Transverse colon (tissue), 4 donors: ENCODE measurements around the gene IFI35. TPM values are rescaled to one million over a fixed set of nuclear protein-coding genes. Genes with fewer than 3 reads are reported as not detected.
A peak's percentile ranks its signal among the peaks of the same experiment; 100 is the strongest.

Source experiments
- DNase-seq: peaks from one replicate; pipeline ENCODE4 v3.0.0-alpha.2; 2019
- H3K27ac ChIP-seq, 4 donors: fragments of 200-600 bp; sonication (generic); 2 replicates each; pipeline ENCODE4 v1.5.1; 2016 to 2018; ENCODE audit warnings: inconsistent platforms in 4 of 4
- H3K27me3 ChIP-seq: fragments of 200-600 bp; sonication (generic); 2 replicates; pipeline ENCODE4 v1.5.1; 2017; ENCODE audit warnings: inconsistent platforms
- H3K36me3 ChIP-seq, 4 donors: fragments of 200-600 bp; sonication (generic); 2 replicates each; pipeline ENCODE4 v1.5.1; 2017 to 2019; ENCODE audit warnings: inconsistent platforms in 4 of 4
- H3K4me1 ChIP-seq, 4 donors: fragments of 200-600 bp; sonication (generic); 2 replicates each; pipeline ENCODE4 v1.5.1; 2017 to 2020; ENCODE audit warnings: inconsistent platforms in 4 of 4
- H3K4me3 ChIP-seq, 4 donors: fragments of 200-600 bp; sonication (generic); 1 replicate in 1 of 4; 2 replicates in 3 of 4; pipeline versions ENCODE4 v1.5.1 to v1.6.1; 2017 to 2019; ENCODE audit warnings: inconsistent platforms in 4 of 4
- H3K9me3 ChIP-seq, 2 donors: fragments of 200-600 bp; sonication (generic); 2 replicates each; pipeline ENCODE4 v1.5.1; 2017 to 2019; ENCODE audit warnings: inconsistent platforms in 2 of 2
- CTCF ChIP-seq, 5 experiments: fragments of 200-600 bp in 3 of 5; fragments of 450-650 bp in 2 of 5; sonication (generic) in 3 of 5; IDR thresholded peaks; 1 replicate in 2 of 5; 2 replicates in 3 of 5; pipeline ENCODE4 v1.5.1; 2016 to 2017; ENCODE audit warnings: antibody characterized with exemption in 5 of 5, inconsistent platforms in 3 of 5, mild to moderate bottlenecking in 2 of 5, moderate library complexity in 1 of 5
- EP300 ChIP-seq: sonication (generic); formaldehyde crosslinking; IDR thresholded peaks from one replicate; pipeline ENCODE4 v1.6.1; 2017; ENCODE audit warnings: antibody characterized with exemption, low read depth
- POLR2A ChIP-seq: fragments of 450-650 bp; IDR thresholded peaks from one replicate; pipeline ENCODE4 v1.6.1; 2016; ENCODE audit warnings: antibody characterized with exemption, mild to moderate bottlenecking, moderate library complexity
- POLR2AphosphoS5 ChIP-seq, 3 donors: sonication (generic); formaldehyde crosslinking; IDR thresholded peaks; one replicate each; pipeline ENCODE4 v1.6.1; 2016; ENCODE audit warnings: antibody characterized with exemption in 3 of 3
- WGBS, 2 donors: methylation state at CpG; one replicate each; pipeline ENCODE4 v1.1.5; 2018; ENCODE audit warnings: low coverage in 1 of 2; 5-methylcytosine and 5-hydroxymethylcytosine counted together
- in situ Hi-C, 4 donors: fragments of 200-750 bp; cut with MboI; loops; one replicate each; pipeline versions ENCODE4 v1.15.0 to v1.15.1; 2017; ENCODE audit warnings: low sequenced_read_pairs in 3 of 4, low pct_ligation_motif_present in 1 of 4, low pct_unique_long_range_greater_than_20kb in 1 of 4
- intact Hi-C: fragments of 100-400 bp; cut with DNase I; formaldehyde crosslinking; loops from one replicate; pipeline ENCODE4 v1.15.1; 2023; ENCODE audit warnings: low total_unique reads
- total RNA-seq, 4 donors: library from RNA; depleted of rRNA; stranded (reverse); fragments of >200 nt; gene quantifications; one replicate each; pipeline ENCODE4 v1.1.0, GENCODE V29; 2016

The IFI35 gene
- total RNA-seq, 4 donors from 2014 or later = 11.5 to 81.1 (median 47.2) TPM

DNA sequence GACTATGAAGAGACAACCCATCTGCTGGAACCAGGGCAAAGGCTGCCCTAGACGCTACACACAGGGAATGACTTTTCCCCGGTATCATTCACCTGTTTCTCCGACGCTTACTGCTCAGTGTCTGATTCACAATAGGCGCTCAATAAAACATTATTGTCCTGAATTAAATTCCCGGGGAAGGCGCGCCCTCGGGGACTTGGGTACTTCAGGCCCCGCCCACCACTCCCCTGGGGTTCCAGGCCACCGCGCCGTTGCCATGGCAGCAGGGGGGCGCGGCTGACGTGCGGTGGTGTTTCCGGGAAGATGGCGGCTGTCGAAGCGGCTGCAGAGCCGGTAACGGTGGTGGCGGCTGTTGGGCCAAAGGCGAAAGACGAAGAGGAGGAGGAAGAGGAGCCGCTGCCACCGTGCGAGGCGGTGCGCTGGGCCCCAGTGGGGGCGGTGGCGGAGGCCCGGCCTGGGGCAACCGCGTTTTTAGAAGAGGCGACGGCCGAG, 26.3 kb upstream of the IFI35 start, which contains the start of gene RUNDC1:
TSS of gene RUNDC1 (plus strand) at position 292 of the 492 bp plus-strand sequence. CDS start at position 304, 12 bp downstream.
- 0 to 4% methylated on average over 5 to 17 of the region's 39 CpGs for WGBS, 2 donors
- in situ Hi-C loops = no loop called here
- peak; percentile 99 for DNase-seq

DNA sequence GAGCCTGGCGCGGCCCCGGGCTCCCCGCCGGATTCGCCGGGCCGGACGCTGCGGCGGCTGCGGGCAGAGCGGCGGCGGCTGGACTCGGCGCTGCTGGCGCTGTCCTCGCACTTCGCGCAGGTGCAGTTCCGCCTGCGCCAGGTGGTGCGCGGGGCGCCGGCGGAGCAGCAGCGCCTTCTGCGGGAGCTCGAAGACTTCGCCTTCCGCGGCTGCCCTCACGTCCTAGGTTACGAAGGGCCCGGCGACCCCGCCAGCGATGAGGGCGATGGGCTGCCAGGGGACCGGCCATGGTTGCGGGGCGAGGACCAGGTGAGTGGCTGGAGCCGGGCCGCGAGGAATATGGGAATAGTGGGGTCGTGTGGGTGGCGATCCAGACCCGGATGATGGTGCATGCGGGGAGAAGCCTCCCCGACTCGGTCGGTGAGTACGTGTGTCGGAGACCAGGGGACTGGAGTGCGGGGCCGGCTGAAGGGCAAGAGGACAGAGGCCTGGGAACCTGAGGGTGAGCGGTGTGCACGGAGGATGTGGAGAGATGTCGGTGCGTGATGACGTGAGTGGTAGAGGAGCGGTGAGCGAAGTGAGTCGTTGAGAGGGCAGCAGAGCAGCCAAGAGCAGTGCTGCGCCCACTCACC, 25.7 kb upstream of the IFI35 start:
- Histone ChIP-seq H3K9me3 (no peaks in the 10 kb centered on the region), H3K27ac (peak overlapping the region; percentile 92 to 99 (median 94)), H3K36me3 (peaks cover 0 to 2% (median 0%) of the 10 kb centered on the region in 4 donors), H3K27me3 (no peaks in the 10 kb centered on the region), H3K4me1 (peaks cover 14 to 43% (median 35%) of the 10 kb centered on the region in 4 donors), H3K4me3 (peak overlapping the region; percentile 45 to 98 (median 81))
- intact Hi-C loops (no loop called here), in situ Hi-C loops (no loop called here)
- peak; percentile 71 for DNase-seq
- 1% methylated on average over 43 of the region's 67 CpGs; no CpG with 5 or more reads in 1 of the 2 donors for WGBS, 2 donors
- TF ChIP-seq POLR2AphosphoS5 (IDR thresholded peaks at IDR 0.05) = peak in 2 of 3 donors; percentile 53 to 62
- TF ChIP-seq CTCF (IDR thresholded peaks at IDR 0.05) = peak in 2 of 5 experiments; percentile 25 to 60
- TF ChIP-seq POLR2A = peak; percentile 44
- TF ChIP-seq EP300 = no peak

More for the DNA sequence above, 26.3 kb upstream of the IFI35 start, which contains the start of gene RUNDC1:
- no peak for TF ChIP-seq EP300
- peak; percentile 84 to 91 (median 86) for TF ChIP-seq POLR2AphosphoS5 (IDR thresholded peaks at IDR 0.05)
- peak; percentile 59 for TF ChIP-seq POLR2A
- peaks cover 14 to 43% (median 35%) of the 10 kb centered on the region in 4 donors for H3K4me1 ChIP-seq
- intact Hi-C loops = no loop called here
- H3K27me3 ChIP-seq = no peaks in the 10 kb centered on the region
- H3K4me3 ChIP-seq = peak within 1 kb of the TSS; percentile 45 to 98 (median 81)
- no peaks in the 10 kb centered on the region for H3K9me3 ChIP-seq
- peak within 1 kb of the TSS; percentile 92 to 99 (median 94) for H3K27ac ChIP-seq
- no peaks in the 10 kb centered on the region for H3K36me3 ChIP-seq

GRCh38 chr17:42982266-42982665, 24.3 kb upstream of the IFI35 start:
- no peaks in the 10 kb centered on the region for H3K9me3 ChIP-seq
- peak overlapping the region in 1 of 4 donors; percentile 81 for H3K4me3 ChIP-seq
- peaks cover 0 to 11% (median 2%) of the 10 kb centered on the region in 4 donors for H3K36me3 ChIP-seq
- no peaks in the 10 kb centered on the region for H3K27me3 ChIP-seq
- H3K4me1 ChIP-seq = peaks cover 14 to 37% (median 32%) of the 10 kb centered on the region in 4 donors
- intact Hi-C loops = no loop called here
- TF ChIP-seq CTCF (IDR thresholded peaks at IDR 0.05) (no peak), POLR2AphosphoS5 (IDR thresholded peaks at IDR 0.05) (no peak), POLR2A (no peak), EP300 (no peak)
- in situ Hi-C loops = no loop called here
- H3K27ac ChIP-seq = peak overlapping the region in 2 of 4 donors; percentile 92 to 99
- DNase-seq = no peak

GRCh38 chr17:42985225-42985624, 21.4 kb upstream of the IFI35 start:
- Histone ChIP-seq H3K4me1 (peaks cover 5 to 24% (median 18%) of the 10 kb centered on the region in 4 donors), H3K9me3 (no peaks in the 10 kb centered on the region), H3K27ac (peak overlapping the region in 3 of 4 donors; percentile 26 to 40 (median 36)), H3K27me3 (no peaks in the 10 kb centered on the region), H3K4me3 (no peak overlapping the region), H3K36me3 (peaks cover 0 to 34% (median 15%) of the 10 kb centered on the region in 4 donors)
- WGBS, 2 donors = 32% methylated on average over 1 of the region's 1 CpG; no CpG with 5 or more reads in 1 of the 2 donors
- TF ChIP-seq EP300 (no peak), CTCF (IDR thresholded peaks at IDR 0.05) (no peak), POLR2A (no peak), POLR2AphosphoS5 (IDR thresholded peaks at IDR 0.05) (no peak)
- in situ Hi-C loops (no loop called here), intact Hi-C loops (no loop called here)
- DNase-seq = no peak
